Measurements from ENCODE around the gene DCDC2.
"Not testable (repeated sequence)": the region's sequence is repeated elsewhere in the genome, so short reads cannot be mapped to it uniquely, and the experiment has no call there.

Gene DCDC2

DNA sequence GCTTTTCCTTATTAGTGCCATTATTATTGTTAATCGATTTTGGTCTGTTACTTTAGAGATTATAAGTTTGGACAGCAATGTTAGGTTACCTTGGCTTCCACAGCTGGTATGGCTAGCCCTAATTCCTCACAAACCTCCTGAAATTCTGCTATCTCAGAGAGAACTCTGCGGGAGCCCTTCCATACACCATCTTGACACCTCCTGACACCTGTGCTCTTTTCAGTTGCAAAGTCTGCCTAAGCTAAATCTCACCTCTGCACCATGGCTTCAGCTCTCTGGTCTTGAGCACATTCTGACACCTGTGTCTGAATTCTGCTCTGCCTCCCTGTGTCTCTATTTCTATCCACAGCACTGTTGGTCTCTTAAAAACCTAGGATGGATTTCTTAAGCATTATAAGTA, 106.5 kb downstream of the DCDC2 start:
- TF ChIP-seq, protein P1, sequence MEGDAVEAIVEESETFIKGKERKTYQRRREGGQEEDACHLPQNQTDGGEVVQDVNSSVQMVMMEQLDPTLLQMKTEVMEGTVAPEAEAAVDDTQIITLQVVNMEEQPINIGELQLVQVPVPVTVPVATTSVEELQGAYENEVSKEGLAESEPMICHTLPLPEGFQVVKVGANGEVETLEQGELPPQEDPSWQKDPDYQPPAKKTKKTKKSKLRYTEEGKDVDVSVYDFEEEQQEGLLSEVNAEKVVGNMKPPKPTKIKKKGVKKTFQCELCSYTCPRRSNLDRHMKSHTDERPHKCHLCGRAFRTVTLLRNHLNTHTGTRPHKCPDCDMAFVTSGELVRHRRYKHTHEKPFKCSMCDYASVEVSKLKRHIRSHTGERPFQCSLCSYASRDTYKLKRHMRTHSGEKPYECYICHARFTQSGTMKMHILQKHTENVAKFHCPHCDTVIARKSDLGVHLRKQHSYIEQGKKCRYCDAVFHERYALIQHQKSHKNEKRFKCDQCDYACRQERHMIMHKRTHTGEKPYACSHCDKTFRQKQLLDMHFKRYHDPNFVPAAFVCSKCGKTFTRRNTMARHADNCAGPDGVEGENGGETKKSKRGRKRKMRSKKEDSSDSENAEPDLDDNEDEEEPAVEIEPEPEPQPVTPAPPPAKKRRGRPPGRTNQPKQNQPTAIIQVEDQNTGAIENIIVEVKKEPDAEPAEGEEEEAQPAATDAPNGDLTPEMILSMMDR (conservative IDR thresholded peaks at IDR 0.05; ENCODE audit: low read depth, low read length), result no peak
- Histone ChIP-seq H3K36me3 (ENCODE audit: insufficient read depth) (no peaks in the 10 kb centered on the region), H2AFZ (ENCODE audit: low read depth) (no peak overlapping the region), H3K9ac (no peak overlapping the region), H3K79me2 (ENCODE audit: insufficient read depth, low read depth) (no peaks in the 10 kb centered on the region), H3K4me2 (no peak overlapping the region), H4K20me1 (ENCODE audit: insufficient read depth) (no peaks in the 10 kb centered on the region), H3K4me1 (ENCODE audit: low read depth, poor library complexity, severe bottlenecking) (peaks cover 14% of the 10 kb centered on the region), H3K27me3 (ENCODE audit: insufficient read depth, low read depth) (no peaks in the 10 kb centered on the region), H3K27ac (no peak overlapping the region), H3K4me3 (IDR thresholded peaks at IDR 0.05; ENCODE audit: insufficient read depth, low read depth, low read length) (no peak overlapping the region)

DNA sequence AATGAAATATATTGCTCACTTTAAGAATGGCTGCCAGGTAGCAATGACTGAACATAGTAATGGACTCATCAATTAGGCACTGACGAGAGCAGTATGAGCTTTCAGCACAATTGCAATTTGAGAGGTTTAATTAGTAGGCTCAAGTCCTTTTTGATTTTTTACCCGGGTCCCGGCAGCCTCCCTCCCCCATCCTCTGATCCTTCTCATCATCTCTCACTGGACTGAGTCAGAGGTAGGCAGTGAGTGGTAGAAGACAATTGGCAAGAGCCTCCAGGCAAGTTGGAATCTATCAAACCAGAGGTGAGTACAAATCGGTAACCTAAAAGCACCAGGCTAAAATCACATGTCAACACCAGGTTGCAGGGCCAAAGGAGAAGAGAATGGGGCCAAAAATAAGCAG, 107.9 kb downstream of the DCDC2 start:
- no peak overlapping the region for H3K9ac ChIP-seq
- TF ChIP-seq, protein P1 (conservative IDR thresholded peaks at IDR 0.05; ENCODE audit: low read depth, low read length), result no peak
- H3K27ac ChIP-seq, result no peak overlapping the region
- H3K4me3 ChIP-seq (IDR thresholded peaks at IDR 0.05; ENCODE audit: insufficient read depth, low read depth, low read length), result no peak overlapping the region
- no peaks in the 10 kb centered on the region for H3K4me1 ChIP-seq (ENCODE audit: low read depth, poor library complexity, severe bottlenecking)
- H3K79me2 ChIP-seq (ENCODE audit: insufficient read depth, low read depth), result no peaks in the 10 kb centered on the region
- H2AFZ ChIP-seq (ENCODE audit: low read depth), result no peak overlapping the region
- H3K36me3 ChIP-seq (ENCODE audit: insufficient read depth), result no peaks in the 10 kb centered on the region
- H4K20me1 ChIP-seq (ENCODE audit: insufficient read depth), result no peaks in the 10 kb centered on the region
- H3K4me2 ChIP-seq, result no peak overlapping the region
- no peaks in the 10 kb centered on the region for H3K27me3 ChIP-seq (ENCODE audit: insufficient read depth, low read depth)

DNA sequence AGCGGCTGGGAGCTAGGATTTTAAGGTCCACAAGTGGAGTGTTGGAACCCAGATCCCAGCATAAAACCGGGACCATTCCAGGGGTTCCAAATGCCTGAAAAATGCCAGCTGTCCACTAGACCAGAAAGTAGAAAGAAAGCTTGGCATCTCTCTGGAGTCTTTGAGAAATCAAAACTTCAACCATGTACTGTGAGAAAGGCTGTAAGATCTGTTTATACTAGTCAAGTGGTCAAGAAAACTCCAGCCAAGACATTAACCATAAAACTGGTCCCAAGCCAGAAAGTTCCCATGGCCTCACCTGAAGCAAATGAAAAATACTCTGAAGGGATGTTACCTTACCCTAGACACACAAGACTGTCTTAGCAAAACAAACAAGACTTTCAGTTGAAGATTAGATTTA, 112.6 kb downstream of the DCDC2 start:
- Histone ChIP-seq H3K4me3 (IDR thresholded peaks at IDR 0.05; ENCODE audit: insufficient read depth, low read depth, low read length) (no peak overlapping the region), H4K20me1 (ENCODE audit: insufficient read depth) (no peaks in the 10 kb centered on the region), H3K4me1 (ENCODE audit: low read depth, poor library complexity, severe bottlenecking) (no peaks in the 10 kb centered on the region), H3K36me3 (ENCODE audit: insufficient read depth) (no peaks in the 10 kb centered on the region), H3K27me3 (ENCODE audit: insufficient read depth, low read depth) (no peaks in the 10 kb centered on the region), H3K79me2 (ENCODE audit: insufficient read depth, low read depth) (no peaks in the 10 kb centered on the region), H3K9ac (no peak overlapping the region), H3K27ac (no peak overlapping the region), H2AFZ (ENCODE audit: low read depth) (no peak overlapping the region), H3K4me2 (no peak overlapping the region)
- TF ChIP-seq, protein P1 (conservative IDR thresholded peaks at IDR 0.05; ENCODE audit: low read depth, low read length), result no peak

DNA sequence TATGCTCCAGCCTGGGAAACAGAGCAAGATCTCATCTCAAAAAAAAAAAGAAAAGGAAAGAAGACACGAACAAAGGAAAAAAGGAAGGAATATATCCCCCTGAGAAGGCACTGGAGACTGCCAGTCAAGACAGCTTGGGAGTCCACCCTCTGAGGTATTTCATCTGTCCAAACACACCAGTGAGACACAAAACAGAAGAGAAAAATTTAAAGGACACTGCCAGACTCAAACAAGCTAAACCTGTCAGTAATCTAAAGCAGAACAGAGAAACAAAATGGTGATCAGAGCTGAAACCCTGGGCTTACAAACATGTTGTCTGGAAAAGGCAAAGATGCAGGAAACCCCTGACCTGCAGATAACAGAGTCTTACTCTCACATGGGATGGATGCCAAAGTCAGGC, 114.9 kb downstream of the DCDC2 start:
- no peak overlapping the region for H3K27ac ChIP-seq
- no peaks in the 10 kb centered on the region for H3K27me3 ChIP-seq (ENCODE audit: insufficient read depth, low read depth)
- H2AFZ ChIP-seq (ENCODE audit: low read depth), result no peak overlapping the region
- no peaks in the 10 kb centered on the region for H3K4me1 ChIP-seq (ENCODE audit: low read depth, poor library complexity, severe bottlenecking)
- H3K4me3 ChIP-seq (IDR thresholded peaks at IDR 0.05; ENCODE audit: insufficient read depth, low read depth, low read length), result no peak overlapping the region
- TF ChIP-seq, protein P1 (conservative IDR thresholded peaks at IDR 0.05; ENCODE audit: low read depth, low read length), result no peak
- H3K9ac ChIP-seq, result no peak overlapping the region
- no peaks in the 10 kb centered on the region for H3K79me2 ChIP-seq (ENCODE audit: insufficient read depth, low read depth)
- no peak overlapping the region for H3K4me2 ChIP-seq
- H3K36me3 ChIP-seq (ENCODE audit: insufficient read depth), result no peaks in the 10 kb centered on the region
- H4K20me1 ChIP-seq (ENCODE audit: insufficient read depth), result no peaks in the 10 kb centered on the region

DNA sequence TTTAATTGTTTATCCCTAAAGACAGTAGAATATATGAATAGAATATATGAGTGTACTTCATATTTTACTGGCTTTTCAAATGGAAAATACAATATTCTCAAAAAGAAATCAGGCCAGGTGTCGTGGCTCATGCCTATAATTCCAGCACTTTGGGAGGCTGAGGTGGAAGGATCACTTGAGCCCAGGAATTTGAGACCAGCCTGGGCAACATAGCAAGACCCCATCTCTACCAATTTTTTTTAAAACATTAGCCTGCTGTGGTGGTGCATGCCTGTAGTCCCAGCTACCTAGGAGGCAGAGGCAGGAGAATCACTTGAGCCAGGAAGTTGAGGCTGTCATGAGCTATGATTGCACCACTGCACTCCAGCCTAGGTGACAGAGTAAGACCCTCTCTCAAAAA, 116.1 kb downstream of the DCDC2 start:
- not testable (repeated sequence) for H3K4me1 ChIP-seq (ENCODE audit: low read depth, poor library complexity, severe bottlenecking); H3K27me3 ChIP-seq (ENCODE audit: insufficient read depth, low read depth); H3K4me2 ChIP-seq; H3K9ac ChIP-seq; H3K27ac ChIP-seq; H3K79me2 ChIP-seq (ENCODE audit: insufficient read depth, low read depth); H3K36me3 ChIP-seq (ENCODE audit: insufficient read depth); H4K20me1 ChIP-seq (ENCODE audit: insufficient read depth); H3K4me3 ChIP-seq (IDR thresholded peaks at IDR 0.05; ENCODE audit: insufficient read depth, low read depth, low read length); H2AFZ ChIP-seq (ENCODE audit: low read depth)

Data from KMS-11 (cell line).